ENCODE data around the gene C19orf53.
"Not testable (repeated sequence)": the region's sequence is repeated elsewhere in the genome, so short reads cannot be mapped to it uniquely, and the experiment has no call there.

The C19orf53 gene

DNA sequence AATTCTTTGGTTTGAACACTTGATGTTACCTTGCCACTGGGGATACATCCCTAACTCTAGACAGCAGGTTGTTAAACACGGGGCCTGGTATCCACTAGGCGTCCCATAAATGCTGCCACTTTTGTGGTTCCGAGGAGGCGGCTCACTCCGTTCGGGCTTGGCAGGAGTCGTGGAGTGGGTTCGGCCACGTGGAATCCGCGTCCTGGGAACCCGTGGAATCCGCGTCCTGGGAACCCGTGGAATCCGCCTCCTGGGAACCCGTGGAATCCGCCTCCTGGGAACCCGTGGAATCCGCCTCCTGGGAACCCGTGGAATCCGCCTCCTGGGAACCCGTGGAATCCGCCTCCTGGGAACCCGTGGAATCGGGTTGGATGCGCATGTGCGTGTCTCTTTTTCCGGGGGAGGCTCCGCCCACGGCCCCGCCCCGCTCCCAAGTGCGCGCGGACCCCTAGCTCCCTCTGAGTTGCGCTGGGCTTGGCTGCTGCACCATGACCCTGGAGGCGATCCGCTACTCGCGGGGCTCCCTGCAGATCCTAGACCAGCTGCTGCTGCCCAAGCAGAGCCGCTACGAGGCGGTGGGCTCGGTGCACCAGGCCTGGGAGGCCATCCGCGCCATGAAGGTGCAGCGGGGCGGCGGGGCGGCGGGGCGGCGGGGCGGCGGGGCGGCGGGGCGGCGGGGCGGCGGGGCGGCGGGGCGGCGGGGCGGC lies 10.0 kb upstream of the C19orf53 start, which contains the start of gene MRI1:
Gene MRI1, plus strand, starts transcription at position 422 of the 707 bp plus-strand sequence. Its CDS starts 67 bp downstream, at position 489.
- DNase-seq, result no peak

DNA sequence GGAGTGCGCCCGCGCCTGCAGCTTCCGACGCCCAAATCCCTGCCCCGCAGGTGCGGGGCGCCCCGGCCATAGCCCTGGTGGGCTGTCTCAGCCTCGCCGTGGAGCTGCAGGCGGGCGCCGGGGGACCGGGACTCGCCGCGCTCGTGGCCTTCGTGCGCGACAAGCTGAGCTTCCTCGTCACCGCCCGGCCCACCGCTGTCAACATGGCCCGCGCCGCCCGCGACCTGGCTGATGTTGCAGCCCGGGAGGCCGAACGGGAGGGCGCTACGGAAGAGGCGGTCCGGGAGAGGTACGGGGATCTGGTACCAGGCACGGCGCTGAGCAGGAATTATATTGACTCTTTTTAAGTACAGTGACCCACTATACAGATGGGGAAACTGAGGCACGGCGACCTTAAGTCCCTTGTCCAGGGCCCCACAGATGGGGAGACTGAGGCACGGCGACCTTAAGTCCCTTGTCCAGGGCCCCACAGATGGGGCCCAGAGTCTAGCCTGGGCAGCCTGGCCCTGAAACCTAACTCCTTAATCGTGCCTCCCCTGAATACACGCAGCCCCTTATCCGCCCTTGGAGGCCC lies 9.3 kb upstream of the C19orf53 start:
- DNase-seq, result no peak

DNA sequence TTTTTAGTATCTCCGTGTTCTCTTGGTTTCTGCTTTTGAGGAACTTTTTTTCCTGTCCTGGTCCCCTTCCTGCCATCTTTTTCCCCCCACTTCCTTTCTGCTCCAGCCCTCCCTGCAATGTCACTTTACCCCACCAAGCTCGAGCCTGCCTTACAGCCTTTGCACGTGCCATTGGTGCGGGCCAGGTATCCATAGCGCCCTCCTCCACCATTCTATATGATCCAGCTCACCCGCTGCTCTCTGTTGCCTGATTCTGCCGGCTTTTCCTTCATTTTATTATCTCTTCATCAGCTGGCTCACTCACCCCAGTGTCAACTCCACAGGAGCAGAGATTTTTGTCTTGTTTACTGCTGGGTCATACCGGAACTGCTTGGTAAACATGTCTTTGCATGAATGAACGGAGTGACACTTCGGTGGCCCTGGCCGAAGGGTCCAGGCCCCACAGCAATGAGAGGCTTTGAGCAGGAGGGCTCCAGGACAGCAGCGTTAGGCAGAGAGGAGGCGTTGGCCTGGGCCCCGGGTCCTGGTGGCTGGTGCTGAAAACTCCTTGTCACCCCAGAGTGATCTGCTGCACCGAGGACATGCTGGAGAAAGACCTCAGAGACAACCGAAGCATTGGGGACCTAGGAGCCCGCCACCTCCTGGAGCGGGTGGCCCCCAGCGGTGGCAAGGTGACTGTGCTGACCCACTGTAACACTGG lies 8.7 kb upstream of the C19orf53 start:
- no peak for DNase-seq

DNA sequence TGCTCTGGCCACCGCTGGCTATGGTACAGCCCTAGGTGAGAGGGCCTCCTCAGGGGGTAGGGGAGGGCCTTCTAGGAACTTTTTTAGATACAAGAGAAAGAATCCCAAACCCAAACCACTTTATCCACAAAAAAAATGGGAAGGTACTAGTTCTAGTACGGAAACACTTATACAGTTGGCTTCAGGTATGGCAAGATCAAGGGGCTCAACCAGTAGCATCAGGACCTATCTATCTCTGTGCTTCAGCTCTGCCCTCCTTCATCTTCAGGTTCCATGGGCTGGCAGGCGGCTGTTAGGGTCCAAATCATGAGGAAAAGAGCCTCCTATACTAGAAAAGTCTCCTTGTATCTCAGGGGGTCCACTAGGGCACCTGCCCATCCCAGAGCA lies 8.2 kb upstream of the C19orf53 start:
- DNase-seq, result no peak

DNA sequence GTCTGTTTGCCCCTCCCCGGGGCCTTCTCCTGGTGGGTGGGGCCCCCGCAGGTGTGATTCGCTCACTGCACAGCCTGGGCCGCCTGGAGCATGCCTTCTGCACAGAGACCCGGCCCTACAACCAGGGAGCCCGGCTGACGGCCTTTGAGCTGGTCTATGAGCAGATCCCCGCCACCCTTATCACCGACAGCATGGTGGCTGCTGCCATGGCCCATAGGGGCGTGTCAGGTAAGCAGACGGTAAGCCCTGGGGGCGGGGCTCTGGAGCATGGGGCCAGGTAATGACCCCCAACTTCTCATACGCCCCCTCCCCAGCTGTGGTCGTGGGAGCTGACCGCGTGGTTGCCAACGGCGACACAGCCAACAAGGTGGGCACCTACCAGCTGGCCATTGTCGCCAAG lies 5.7 kb upstream of the C19orf53 start:
- no peak for DNase-seq

DNA sequence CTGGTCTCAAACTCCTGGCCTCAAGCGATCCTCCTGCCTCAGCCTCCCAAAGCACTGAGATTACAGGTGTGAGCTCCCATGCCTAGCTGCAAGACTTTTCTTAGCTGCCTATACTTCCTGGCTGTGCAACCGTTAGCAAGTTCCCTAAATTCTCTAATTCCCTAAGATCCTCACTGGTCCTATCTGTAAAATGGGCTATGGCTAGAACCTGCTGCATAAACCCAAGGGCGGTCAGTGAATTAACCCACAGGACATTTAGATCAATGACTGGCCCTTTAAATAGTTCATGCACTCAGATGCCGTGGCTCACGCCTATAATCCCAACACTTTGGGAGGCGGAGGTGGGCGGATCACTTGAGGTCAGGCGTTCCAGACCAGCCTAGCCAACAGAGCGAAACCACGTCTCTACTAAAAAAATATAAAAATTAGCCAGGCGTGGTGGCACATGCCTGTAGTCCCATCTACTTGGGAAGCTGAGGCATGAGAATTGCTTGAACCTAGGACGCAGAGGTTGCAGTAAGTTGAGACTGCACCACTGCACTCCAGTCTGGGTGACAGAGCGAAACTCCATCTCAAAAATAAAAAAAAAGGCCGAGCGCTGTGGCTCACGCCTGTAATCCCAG lies 4.1 kb upstream of the C19orf53 start:
- DNase-seq, result no peak

DNA sequence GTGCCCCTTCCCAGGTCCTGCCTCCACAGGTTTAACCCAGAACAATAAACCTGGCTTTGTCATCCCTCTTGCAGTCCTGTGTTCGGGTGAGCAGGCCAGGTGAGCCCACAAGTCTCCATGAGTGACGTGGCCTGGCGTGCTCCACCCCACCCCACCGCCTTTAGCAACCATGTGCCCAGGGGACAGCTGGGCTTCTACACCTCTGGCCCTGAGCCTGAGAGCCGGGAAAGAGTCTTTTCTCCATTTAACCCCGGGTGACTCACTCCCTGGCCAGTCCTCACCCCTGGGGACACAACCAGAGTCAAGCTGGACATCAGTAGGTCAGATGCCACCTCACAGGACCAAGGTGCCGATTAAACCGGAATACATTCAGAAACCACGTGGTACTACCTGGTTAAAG lies 4.1 kb downstream of the C19orf53 start:
- no peak for DNase-seq

DNA sequence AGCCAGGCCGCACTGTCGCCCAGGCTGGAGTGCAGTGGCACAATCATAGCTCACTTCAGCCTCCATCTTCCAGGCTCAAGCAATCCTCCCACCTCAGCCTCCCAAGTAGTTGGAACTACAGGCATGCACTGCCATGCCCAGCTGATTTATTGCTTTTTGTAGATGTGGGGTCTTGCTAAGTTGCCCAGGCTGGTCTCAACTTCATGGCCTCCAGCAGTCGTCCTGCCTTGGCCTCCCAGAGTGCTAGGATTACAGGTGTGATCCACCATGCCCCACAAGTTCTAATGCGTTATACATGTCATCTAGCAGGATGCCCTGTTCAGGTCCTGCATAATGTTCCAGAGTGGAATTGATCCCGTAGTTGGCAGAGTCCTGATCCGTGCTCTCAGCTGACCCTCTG lies 4.6 kb downstream of the C19orf53 start:
- no peak for DNase-seq

DNA sequence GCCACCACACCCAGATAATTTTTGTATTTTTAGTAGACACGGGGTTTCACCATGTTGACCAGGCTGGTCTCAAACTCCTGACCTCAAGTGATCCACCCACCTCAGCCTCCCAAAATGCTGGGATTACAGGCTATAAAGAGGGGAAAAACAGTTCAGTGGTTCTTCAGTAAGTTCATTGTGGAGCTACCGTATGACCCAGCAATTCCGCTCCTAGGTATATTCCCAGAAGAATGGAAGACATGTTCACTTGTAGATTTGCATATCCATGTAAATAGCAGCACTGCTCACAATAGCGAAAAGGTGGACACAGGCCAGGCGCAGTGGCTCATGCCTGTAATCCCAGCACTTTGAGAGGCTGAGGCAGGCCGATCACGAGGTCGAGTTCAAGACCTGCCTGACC lies 5.5 kb downstream of the C19orf53 start:
- DNase-seq, result not testable (repeated sequence)

DNA sequence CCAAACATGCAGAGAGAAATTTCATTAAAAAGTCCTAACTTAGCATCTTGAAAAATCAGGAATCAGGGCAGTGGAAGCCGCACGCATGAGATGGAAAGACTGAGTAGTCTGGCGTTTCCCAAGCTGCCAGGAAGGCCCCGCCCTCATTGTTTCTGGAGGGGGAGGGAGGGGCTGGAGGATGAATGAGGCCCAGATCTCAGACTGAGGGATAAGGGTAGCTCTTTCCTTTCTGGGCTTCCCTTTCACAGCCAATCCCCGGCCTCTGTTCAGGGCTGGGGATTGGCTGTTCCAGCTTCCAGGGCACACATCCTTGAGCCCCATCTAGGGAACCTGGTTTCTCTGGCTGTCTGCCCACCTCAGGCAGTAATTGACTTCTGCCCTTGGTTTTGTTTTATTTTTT lies 7.3 kb downstream of the C19orf53 start:
- no peak for DNase-seq

DNA sequence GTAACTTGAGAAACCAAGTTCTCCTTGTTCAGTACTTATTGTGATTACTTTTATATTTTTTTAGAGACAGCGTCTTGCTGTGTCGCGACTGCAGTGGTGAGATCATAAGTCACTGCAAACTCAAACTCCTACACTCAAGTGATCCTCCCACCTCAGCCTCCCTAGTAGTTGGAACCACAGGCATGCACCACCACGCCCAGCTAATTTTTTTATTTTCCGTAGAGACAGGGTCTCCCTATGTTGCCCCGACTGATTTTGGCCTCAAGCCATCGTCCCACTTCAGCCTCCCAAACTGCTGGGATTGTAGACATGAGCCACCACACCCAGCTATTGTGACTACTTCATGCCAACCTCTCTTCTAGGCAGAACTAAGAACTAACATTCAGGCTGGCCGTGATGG lies 8.3 kb downstream of the C19orf53 start:
- no peak for DNase-seq

DNA sequence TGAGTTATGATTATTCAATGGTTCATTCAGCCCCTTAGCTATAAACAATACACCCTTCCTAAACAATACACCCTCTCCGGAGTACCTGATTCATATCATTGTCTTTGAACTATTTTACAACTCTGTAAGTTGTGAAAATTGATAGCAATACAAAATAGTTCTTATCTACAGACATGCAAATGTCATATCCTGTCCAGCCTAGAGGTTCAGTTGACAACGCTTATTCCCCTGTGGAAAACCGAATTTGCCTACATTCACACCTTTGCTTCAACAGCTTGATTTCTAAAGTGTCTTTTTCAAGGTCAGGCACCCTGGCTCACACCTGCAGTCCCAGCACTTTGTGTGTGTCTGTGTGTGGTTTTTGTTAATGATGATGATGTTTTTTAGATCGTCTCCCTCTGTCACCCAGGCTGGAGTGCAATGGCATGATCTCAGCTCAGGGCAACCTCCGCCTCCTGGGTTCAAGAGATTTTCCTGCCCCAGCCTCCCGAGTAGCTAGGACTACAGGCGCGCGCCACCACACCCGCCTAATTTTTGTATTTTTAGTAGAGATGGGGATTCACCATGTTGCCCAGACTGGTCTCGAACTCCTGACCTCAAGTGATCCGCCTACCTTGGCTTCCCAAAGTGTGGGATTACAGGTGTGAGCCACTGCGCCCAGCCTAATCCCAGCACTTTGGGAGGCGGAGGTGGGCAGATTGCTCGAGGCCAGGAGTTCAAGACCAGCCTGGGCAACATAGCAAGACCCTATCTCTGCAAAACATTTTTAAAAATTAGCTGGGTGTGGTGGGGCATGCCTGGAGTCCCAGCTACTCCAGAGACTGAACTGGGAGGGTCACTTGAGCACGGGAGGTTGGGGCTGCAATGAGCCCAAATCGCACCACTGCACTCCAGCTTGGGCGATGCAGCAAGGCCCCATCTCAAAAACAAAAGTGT lies 9.6 kb downstream of the C19orf53 start:
- no peak for DNase-seq

DNA sequence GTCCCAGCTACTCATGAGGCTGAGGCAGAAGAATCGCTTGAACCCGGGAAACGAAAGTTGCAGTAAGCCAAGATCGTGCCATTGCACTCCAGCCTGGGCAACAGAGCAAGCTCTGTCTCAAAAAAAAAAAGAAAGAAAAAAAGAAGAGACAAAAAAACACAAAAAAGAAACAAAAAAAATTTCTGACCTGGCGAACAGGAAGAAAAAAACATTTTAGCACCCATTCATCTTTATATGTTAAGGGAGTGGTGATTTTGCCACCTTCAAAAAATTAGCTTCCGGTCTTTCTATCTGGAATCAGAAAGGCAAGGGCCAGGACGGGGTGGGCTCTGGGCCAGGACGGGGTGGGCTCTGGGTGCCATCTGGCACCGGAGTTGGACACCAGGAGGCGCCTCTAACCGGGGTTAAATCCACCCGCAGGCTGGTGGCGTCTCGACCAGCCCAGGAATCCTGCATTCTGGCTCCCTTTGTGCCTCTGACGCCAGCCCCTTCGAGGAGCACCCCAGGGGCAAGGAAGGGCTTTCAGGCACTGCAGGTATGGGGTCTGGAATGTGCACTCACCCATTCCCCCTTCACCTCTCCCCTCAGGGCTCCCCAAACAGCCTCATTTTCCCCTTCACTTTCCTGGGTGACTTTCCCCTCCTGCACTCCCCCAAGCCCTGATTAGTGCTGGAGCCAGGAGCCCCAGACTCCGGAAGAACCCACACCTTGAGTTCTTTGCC lies 10.6 kb downstream of the C19orf53 start:
- DNase-seq, result no peak

DNA sequence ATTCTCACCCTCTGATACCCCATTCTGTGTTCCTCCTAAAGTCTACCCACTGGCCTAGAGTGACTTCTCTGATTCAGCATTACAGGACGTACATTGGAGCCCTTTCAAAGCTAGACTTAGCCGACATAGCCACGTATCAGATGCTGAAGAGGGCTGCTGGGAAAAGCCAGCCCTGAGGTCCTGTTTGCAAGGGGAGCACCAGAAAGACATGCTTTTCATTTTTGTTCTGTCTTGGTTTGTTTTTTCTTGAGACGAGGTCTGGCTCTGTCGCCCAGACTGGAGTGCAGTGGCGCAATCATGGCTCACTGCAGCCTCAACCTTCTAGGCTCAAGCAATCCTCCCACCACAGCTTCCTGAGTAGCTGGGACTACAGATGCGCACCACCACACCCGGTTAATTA lies 14.7 kb downstream of the C19orf53 start:
- no peak for DNase-seq

DNA sequence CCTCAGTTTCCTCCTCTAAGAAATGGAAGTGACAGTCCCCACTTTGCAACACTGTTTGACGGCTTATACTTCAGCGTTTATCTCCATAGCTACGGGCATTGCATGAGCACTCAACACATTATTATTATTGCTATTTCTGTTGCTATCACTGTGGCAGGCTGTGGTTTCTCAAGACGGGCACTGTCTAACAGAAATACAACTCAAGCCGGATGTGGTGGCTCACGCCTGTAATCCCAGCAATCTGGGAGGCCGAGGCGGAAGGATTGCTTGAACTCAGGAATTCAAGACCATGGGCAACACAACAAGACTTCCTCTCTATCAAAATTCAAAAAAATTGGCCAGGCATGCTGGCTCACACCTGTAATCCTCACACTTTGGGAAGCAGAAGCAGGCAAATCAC lies 16.1 kb downstream of the C19orf53 start:
- no peak for DNase-seq

DNA sequence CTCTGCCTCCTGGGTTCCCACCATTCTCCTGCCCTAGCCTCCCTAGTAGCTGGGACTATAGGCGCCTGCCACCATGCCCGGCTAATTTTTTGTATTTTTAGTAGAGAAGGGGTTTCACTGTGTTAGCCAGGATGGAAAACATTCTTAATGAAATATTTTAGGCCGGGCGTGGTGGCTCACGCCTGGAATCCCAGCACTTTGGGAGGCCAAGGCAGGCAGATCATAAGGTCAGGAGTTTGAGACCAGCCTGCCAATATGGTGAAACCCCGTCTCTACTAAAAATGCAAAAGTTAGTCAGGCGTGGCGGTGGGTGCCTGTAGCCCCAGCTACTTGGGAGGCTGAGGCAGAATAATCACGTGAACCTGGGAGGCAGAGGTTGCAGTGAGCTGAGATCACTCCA lies 19.1 kb downstream of the C19orf53 start:
- DNase-seq, result not testable (repeated sequence)

DNA sequence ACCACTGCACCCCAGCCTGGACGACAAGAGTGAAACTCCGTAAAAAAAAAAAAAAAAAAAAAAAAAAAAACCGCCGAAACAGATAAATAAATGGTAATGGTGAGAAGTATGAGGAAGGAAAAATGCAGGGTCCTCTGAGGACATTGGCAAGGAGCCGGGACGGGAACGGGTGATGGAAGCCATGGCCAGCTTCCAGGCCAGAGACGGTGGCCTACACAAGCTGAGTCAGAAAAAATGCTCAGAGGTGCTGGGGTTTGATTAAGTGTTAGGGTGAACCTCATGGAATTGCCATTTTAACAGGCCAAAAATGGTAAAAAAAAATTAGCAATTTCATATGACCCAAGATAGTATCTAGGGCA lies 20.1 kb downstream of the C19orf53 start:
- DNase-seq, result no peak

DNA sequence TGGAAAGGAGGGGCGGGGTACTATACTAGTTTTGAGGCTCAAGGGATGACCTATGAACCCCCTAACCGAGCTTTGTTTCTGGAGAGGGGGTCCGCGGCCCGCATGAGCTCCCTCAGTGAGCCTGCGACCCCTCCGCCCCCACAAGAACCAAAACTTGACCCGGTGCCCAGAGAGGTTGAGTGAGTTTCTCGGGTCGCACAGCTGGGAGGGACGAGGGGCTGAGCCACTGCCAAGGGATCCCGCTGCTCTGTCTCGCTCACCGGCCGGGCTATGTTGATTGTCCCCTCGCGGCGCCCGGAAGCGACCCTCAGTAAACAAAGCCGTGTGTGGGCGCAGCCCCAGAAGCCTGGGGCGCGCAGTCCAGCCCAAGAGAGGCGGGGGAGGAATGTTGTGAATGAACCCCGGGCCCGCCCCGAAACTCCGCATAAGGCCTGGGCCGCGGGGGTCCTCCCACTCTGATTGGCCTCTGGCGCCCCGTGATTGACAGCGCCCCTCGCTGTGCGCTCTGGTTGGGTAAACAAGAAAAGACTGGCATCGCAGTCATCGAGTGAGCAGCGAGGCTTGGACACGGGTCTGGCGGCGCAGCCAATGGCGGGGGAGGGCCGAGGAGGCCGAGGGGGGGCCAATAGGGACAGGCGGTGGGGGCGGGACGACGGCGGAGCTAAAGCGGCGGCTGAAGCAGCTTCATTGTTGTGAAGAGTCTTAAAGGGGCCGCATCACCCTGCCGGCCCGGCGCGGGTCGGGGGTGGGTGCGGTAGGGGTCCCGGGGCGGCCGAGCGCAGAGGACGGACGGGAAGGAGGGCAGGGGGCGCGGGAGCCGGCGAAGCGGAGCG lies 20.7 kb downstream of the C19orf53 start, which contains the start of gene ZSWIM4:
Gene ZSWIM4, plus strand, starts transcription at position 687 of the 833 bp plus-strand sequence. CDS start 206 bp downstream, outside the sequence.
- DNase-seq, result peak; percentile 98

DNA sequence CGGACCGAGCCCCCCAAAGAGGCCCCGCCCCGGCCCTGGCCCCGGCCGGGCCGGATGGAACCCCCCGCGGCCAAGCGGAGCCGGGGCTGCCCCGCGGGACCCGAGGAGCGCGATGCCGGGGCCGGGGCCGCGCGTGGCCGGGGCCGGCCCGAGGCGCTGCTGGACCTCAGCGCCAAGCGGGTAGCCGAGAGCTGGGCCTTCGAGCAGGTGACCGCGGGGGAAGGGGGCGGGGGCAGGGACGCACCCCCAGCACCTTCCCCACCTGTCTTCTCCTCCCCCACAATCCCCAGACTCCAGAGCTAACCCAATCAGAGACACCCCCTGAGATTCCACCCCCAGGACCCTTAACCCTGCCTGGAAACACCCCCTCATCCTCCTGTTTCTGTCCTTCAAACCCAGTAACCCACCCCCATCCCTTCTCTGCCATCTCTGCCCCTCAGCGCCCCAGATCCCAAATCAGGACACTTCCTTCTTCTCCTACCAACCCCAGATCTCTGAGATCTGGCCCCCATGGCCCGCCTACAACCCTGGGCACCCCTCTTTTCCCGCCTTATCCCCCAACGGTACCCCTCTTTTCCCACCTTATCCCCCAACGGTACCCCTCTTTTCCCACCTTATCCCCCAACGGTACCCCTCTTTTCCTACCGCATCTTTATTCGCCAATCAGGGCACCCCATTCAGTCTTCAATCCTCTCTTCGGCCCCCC lies 21.5 kb downstream of the C19orf53 start:
- DNase-seq, result no peak
